Smooth muscle cell of the brain vasculature (primary cell): ENCODE data around the gene ALG3.

ENCODE experiments used
- DNase-seq: peaks from one replicate; pipeline ENCODE4 v3.0.0-alpha.2; 2012; ENCODE audit warnings: low read depth, low spot score

ALG3 gene

DNA sequence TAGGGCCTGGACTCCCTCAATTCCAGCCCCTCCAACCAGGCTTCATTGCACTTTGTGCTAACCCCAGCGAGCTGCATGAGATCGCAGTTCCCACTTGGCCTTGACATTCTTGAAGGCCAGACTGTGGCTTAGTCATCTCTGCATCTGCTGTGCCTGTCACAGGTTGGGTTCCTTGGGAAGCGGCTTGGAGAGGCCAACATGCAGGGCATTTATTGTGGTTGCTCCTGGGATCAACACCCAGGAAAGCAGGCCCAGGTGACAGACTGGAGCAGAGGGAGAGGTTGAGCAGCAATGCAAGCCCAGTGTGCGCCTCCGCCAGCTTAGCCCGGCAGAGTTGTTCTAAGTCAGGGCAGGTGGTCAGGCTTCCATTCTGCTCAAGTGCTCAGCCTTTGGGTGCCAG is 52.2 kb downstream of the ALG3 start:
- no peak for DNase-seq

DNA sequence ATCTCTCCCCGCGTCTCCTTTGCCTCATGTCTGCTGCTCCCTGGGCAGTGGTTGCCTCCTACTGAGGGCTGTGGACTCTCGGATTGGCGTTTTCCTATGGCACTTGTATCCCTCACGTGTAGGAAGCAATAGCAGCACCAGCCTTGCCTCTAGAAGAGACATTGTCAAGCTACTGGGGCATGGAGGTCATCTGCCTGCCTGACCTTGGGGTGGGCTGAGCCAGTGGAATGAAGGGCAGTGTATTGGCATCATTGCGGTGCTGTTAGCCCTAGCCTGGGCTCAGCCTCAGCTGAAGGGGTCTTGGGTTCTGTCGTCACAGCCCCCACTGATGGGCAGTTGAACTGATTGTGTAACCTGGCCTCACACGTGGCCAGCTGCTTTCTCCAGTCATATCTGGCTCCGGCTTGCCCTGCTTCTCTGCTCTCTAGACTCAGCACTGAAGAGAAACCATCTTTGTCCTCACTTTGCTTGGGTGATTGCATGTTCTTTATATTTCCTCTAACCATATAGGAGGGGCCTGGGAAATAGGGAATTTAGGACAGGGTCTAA is 54.7 kb downstream of the ALG3 start:
- DNase-seq = no peak

DNA sequence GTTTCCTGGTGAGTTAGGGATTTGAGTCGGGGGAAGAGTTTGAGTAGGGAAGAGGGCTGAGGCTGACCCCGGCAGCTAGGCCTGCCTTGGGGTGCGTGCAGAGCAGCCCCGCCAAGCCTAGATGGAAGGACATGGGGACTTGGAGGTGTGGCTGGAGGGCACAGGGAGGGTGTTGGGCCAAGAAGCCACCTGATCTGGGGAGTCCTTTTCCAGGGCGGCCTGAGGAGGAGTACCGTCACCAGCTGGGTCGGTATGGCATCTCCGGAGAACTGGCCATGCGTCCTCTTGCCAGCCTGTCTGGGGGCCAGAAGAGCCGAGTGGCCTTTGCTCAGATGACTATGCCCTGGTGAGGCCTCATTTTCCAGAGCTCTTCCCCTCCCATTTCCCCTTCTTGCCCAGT is 55.9 kb downstream of the ALG3 start:
- no peak for DNase-seq
